Fibroblast of skin of left biceps (primary cell): Measurements from ENCODE around the gene ZSCAN1.
"Not testable (repeated sequence)": the region's sequence is repeated elsewhere in the genome, so short reads cannot be mapped to it uniquely, and the experiment has no call there.

Experiments used
- DNase-seq, 2 experiments: peaks; one replicate each; pipeline ENCODE4 v3.0.0-alpha.2; 2013; ENCODE audit warnings: low read depth in 2 of 2

ZSCAN1 gene, protein sequence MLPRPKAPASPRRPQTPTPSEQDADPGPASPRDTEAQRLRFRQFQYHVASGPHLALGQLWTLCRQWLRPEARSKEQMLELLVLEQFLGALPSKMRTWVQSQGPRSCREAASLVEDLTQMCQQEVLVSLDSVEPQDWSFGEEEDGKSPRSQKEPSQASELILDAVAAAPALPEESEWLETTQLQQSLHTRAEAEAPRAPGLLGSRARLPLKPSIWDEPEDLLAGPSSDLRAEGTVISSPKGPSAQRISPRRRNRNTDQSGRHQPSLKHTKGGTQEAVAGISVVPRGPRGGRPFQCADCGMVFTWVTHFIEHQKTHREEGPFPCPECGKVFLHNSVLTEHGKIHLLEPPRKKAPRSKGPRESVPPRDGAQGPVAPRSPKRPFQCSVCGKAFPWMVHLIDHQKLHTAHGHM

GRCh38 chr19:58033741-58034476 lies at the start of gene ZSCAN1:
Gene ZSCAN1, plus strand, starts transcription at chr19:58034025. Its CDS starts 3,812 bp downstream, at chr19:58037837.
- peak; percentile 59 to 62 for DNase-seq

DNA sequence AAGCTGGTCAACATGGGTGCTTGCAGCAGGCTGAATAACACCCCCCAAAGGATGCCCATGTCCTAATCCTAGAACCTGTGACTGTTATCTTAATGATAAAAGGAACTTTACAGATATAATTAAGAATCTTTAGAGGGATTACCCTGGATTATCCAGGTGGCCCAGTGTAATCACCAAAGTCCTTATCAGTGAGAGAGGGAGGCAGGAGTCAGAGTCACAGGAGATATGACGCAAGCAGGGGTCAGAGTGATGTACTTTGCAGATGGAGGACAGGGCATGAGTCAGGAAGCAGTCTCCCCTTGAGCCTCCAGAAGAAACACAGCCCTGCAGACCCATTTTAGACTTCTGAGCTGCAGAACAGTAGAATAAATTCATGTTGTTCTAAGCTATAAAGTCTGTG lies 41.0 kb upstream of the ZSCAN1 start:
- no peak for DNase-seq

- DNase-seq, result no peak
Measured at GRCh38 chr19:58000677-58001076, 33.1 kb upstream of the ZSCAN1 start.

GRCh38 chr19:58001895-58002369 lies 31.9 kb upstream of the ZSCAN1 start:
- no peak for DNase-seq

DNA sequence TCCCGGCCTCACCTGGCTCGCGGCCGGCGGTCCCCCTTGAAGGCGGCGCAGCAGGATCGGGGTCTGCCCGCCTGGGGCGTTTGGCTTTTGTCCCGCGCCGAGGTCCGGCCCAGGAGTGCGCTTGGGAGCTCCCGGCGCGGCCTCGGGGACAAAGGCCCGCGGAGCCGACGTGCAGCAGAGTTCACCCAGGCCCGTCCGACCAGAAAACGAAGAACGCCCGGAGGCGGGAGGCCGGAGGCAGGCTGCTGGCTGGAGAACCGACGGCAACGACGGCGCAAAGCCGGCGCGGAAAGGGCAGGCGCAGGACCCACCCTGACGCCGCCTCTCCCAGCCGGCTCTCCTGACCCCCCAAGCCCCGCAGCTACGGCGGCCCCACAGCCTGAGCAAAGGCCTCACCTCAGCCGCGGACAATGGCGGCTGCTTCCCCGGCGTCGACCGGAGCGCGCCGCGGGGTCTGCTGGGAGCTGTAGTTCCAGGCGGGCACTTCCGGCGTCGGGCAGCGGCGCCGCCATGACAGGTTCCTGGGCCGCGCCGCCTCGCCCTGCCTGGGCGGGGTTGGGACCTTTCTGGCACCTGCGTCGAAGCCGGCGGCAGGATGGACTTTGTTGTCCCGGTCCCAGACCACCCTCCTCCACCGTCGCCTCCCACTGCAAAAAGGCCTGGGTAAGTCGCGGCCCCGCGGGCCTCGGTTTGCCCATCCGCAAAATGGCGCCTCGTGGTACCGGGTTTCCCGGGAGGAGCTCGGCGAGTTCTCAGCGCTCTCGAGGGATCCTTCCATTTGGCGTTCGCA lies 31.2 kb upstream of the ZSCAN1 start, which contains the start of gene ZNF606:
Gene ZNF606, minus strand, starts transcription at position 437 of the 790 bp plus-strand sequence. CDS start 1,501 bp downstream, outside the sequence.
- DNase-seq, result peak; percentile 58 to 65

DNA sequence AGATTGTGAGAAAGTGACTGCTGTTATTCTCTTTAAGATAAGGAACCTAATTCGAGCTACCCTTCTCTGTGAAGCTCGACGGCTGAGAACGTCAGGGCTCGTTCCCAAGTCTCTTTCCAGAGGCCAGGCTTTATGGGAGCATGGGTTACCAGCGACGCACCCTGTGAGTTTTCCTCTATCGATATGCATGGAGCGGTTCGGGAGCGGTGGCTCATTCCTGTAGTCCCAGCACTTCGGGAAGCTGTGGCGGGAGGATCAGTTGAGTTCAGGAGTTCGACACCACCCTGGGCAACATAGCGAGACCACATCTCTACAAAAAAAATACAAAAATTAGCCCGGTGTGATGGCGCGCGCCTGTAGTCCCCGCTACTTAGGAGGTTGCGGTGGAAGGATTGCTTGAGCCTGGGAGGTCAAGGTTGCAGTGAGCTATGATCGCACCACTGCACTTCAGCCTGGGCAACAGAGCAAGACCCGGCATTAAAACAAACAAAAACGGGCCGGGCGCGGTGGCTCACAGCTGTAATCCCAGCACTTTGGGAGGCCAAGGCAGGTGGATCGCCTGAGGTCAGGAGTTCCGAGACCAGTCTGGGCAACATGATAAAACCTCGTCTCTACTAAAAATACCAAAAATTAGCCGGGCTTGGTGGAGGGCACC lies 30.5 kb upstream of the ZSCAN1 start:
- no peak for DNase-seq

DNA sequence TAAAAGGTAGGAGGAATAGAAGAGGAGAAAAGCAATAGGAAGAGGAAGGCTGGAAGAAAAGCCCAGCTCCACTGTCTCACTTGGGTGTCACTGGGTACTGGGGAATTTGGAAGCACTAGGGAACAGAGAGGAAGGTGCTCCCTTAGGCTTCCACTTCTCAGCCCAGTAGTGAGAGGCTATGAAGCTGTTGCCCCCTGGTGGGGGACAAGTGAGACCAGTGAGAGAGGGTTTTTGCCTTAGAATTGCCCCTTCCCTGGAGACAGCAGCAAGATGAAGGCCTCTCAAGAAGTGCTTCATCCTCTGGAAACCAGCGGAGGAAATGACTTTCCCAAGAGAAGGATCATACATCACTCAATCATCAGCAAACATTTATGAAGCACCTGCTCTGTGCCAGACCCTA lies 26.5 kb upstream of the ZSCAN1 start:
- DNase-seq, result no peak

DNA sequence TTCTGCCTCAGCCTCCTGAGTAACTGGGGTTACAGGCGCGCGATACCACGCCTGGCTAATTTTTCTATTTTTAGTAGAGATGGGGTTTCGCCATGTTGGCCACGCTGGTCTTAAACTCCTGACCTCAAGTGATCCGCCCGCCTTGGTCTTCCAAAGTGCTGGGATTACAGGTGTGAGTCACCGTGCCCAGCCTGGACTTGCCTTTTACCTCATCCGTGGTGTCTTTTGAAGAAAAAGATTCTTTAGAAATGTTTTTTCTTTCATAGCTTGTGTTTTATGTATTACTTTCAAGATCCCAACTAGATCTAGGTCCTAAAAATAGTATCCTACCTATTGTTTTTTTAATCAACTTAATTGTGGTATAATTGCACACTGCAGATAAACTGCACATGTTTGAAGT lies 24.9 kb upstream of the ZSCAN1 start:
- DNase-seq, result not testable (repeated sequence)

DNA sequence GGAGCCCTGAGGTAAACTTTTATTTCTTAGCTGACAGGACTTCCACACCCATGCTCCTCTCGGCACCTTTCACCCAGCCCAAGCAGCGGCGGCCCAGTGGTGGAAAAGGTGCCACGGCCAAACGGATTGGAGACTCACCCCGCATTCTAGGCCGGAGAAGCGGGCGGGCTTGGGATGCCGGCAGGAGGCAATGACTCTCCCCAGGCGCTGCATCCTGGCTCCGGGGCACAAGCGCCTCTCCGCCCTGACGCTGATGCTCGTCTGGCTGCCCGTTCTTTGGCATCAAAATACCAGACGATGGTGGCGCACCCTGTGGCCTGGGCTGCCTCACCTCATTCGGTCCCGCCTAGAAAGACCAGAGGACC lies 24.5 kb upstream of the ZSCAN1 start:
- DNase-seq, result no peak

DNA sequence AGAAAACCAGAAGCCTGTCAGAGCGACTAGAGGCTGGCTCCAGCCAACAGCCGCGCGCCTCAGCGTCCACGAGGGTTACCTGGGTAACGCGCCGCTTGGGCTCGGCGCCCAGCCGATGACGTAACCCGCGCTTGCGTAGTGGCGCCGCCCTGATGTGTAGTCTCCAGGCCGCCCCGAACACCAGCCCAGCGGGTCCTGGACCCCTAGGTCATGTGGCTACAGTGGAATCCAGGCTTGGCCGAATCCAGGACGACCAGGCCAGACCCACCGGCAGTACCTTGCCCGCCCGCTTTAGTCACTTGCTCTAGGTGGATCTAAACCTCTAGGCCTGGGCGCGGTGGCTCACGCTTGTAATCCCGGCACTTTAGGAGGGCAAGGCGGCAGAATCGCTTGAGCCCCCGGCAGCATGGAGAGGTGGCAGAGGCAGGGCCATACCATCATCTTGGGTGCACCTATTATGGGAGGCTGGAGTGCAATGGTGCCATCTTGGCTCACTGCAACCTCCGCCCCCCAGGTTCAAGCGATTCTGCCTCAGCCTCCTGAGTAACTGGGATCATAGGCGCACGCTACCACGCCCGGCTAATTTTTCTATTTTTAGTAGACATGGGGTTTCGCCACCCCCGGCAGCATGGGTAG lies 24.0 kb upstream of the ZSCAN1 start:
- DNase-seq, result peak; percentile 50

DNA sequence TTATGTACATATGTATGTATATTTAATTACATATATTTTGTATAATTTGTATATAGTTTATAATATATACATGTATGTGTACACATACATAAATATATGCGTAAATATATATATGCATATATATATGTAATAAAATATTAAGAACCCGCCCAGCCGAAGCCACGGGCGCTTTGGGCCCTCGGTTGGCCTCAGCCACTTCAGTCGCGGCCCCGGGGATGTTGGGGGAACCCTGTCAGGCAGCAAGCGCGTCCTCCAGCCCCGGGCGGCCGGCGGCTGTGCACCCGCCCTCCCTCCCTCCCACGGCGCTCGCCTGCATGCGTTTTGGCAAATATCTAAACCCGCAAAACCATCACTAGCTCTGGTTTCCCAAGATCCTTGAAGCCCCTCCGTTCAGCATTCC lies 23.3 kb upstream of the ZSCAN1 start:
- DNase-seq, result no peak

DNA sequence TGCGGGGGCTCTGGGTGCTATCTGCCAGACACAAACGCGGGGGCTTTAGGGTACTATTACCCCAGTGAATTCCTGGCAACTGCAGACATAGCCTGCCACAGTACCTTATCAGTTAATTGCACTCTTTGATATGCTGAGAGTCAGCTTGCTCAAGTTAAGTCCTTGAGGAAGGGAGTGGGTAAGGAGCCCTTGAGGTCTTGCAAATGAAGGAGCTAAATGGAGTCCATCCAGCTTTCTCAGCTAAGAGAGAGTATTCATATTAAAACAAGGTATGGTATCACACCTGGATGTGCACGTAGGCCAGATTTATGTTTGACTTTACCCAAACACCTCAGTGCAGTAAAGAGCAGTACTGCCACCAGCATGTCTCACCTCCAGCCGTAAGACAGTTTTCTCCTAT lies 19.7 kb upstream of the ZSCAN1 start:
- no peak for DNase-seq

DNA sequence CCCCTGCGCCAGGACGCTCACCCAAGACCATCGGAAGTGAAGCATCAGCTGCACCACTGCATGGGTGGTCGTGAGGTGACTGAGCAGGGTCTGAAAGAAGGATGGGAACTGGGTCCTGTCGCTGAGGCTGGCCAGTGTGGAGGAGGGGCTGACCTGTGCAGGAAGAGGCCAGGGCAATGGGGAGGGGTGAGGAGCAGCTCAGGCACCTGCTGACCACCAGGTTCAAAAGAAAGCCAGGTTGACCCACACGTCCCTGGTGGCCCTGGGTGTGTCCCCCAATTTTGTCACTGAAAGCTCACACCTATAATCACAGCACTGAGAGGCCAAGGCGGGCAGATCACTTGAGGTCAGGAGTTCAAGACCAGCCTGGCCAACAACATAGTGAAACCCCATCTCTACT lies 13.7 kb upstream of the ZSCAN1 start:
- DNase-seq, result no peak

DNA sequence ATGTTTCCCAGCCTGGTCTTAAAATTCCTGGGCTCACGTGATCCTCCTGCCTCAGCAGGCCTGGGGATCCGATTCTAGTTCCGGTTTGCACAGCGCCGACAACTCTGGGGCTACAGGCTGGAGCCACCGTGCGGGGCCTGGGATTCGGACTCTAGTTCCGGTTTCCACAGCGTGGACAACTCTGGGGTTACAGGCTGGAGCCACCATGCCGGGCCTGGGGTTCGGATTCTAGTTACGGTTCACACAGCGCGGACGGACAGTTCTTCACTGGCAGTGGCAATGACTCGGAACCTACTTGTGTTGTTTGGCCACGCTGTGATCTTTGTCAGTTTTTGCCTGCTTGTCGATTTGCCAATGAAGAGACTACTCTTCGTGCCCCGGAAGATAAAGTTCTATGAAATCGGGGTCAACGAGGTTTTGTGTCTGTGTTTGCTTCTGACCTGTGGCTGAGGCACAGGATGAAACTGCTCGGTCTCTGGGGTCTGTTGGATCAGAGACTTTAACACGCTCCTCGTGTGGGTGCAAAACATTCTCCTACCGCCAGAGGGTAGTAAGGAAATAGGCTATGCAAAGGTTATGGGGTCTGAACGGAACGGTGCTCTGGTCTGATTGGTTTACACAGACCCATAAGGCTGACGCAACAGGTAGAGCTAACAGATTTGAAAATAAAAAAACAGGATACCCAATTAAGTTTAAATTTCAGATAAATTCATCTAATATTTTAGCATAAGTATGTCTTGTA lies 12.1 kb upstream of the ZSCAN1 start:
- DNase-seq, result no peak

GRCh38 chr19:58022283-58022660 lies 11.6 kb upstream of the ZSCAN1 start:
- DNase-seq, result no peak

GRCh38 chr19:58024661-58025060 lies 9.2 kb upstream of the ZSCAN1 start:
- no peak for DNase-seq

GRCh38 chr19:58034477-58034793 lies 610 bp downstream of the ZSCAN1 start:
- DNase-seq, result no peak

DNA sequence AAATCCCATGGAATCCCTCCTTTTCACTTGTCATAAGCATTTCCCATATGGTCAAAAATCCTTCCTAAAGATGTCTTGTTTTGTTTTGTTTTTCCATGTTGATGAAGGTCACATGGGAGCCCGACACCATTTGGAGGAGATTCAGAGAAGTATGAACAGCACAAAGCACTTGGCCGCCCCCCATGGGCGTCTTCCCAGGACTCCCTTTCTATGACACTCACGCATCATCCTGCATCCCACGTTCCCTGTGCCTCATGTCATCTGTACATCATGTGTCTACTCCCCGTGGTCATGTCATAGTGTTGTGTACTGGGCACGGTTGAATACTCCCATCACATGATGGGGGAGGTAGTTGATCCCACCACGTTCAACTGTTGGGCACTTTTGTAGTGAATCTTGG lies 2.0 kb downstream of the ZSCAN1 start:
- no peak for DNase-seq

DNA sequence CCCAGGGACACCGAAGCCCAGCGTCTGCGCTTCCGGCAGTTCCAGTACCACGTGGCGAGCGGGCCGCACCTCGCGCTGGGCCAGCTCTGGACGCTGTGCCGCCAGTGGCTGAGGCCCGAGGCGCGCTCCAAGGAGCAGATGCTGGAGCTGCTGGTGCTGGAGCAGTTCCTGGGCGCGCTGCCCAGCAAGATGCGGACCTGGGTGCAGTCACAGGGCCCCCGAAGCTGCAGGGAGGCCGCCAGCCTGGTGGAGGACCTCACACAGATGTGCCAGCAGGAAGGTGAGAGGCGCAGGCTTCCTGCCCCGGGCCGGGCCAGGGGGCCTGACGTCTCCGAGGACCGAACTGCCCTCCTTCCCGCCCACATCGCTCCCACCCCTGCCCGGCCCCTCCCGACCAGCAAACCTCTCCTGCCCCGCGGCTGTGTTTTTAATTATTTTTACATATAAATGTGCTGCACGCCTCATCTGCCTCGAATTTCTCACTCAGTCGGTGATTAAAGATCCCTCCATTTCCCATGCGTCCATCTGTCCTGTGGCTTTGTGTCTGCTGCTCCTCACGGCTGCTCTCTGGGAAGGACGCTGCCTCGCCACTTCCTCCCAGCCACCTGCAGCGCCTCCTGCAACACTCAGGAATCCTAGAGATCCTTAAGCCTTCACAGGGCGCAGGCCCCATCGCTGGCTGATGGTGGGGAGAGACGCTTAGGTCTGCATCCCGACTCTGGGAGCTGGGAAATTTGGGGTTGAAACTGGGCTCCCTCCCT lies 4.3 kb downstream of the ZSCAN1 start:
- DNase-seq, result no peak

GRCh38 chr19:58038688-58039204 lies 4.9 kb downstream of the ZSCAN1 start:
- no peak for DNase-seq
